Ishikawa (cell line): Measurements from ENCODE around the gene RAB11FIP4.

Experiments
- CEBPB ChIP-seq: IDR thresholded peaks from 2 replicates; pipeline ENCODE4 v1.6.1; 2012
- CREB1 ChIP-seq: IDR thresholded peaks from 2 replicates; pipeline ENCODE4 v1.6.1; 2012; ENCODE audit warnings: low read depth
- EGR1 ChIP-seq: IDR thresholded peaks from 2 replicates; pipeline ENCODE4 v1.6.1; 2012
- EP300 ChIP-seq: IDR thresholded peaks from 2 replicates; pipeline ENCODE4 v1.6.1; 2012; ENCODE audit warnings: borderline replicate concordance
- FOXM1 ChIP-seq: IDR thresholded peaks from 2 replicates; pipeline ENCODE4 v1.6.1; 2012; ENCODE audit warnings: low read depth, borderline replicate concordance
- NFIC ChIP-seq: IDR thresholded peaks from 2 replicates; pipeline ENCODE4 v1.6.1; 2012
- RAD21 ChIP-seq: IDR thresholded peaks from 2 replicates; pipeline ENCODE4 v1.6.1; 2012; ENCODE audit warnings: low read depth
- TAF1 ChIP-seq: IDR thresholded peaks from 2 replicates; pipeline ENCODE4 v1.6.1; 2012; ENCODE audit warnings: low read depth, mild to moderate bottlenecking
- TCF12 ChIP-seq: IDR thresholded peaks from 2 replicates; pipeline ENCODE4 v1.6.1; 2012; ENCODE audit warnings: low read depth
- TEAD4 ChIP-seq: IDR thresholded peaks from 2 replicates; pipeline ENCODE4 v1.6.1; 2012
- YY1 ChIP-seq: IDR thresholded peaks from 2 replicates; pipeline ENCODE4 v1.6.1; 2012; ENCODE audit warnings: low read depth
- ZBTB7A ChIP-seq: IDR thresholded peaks from 2 replicates; pipeline ENCODE4 v1.6.1; 2012; ENCODE audit warnings: low read depth
- TF ChIP-seq, protein P1 (sequence below): IDR thresholded peaks from 2 replicates; pipeline ENCODE4 v1.6.1; 2012
- TF ChIP-seq, protein P2 (sequence below): IDR thresholded peaks from 2 replicates; pipeline ENCODE4 v1.6.1; 2012; ENCODE audit warnings: low read depth, mild to moderate bottlenecking
- TF ChIP-seq, protein P3 (sequence below): IDR thresholded peaks from 2 replicates; pipeline ENCODE4 v1.6.1; 2012

RAB11FIP4 gene

DNA sequence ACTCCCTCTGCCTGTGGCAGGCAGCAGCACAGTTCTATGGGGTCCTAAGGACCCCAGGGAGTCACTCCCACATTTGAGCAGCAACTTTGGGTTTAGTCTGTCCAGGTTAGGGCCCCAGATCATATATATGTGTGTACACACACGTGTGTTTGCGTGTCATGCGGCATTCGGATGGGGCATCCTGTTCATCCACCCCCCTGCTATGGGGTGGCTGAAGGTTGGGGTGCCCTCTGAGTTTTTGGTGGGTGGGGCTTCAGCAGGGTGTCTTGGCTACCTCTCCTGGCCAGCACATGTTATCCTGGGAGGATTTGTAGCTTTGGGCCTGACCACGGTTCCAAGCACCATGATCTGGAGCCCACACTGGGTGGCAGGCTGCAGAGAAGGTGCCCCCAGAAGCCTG is 100.7 kb downstream of the RAB11FIP4 start:
- TF ChIP-seq, protein P1, sequence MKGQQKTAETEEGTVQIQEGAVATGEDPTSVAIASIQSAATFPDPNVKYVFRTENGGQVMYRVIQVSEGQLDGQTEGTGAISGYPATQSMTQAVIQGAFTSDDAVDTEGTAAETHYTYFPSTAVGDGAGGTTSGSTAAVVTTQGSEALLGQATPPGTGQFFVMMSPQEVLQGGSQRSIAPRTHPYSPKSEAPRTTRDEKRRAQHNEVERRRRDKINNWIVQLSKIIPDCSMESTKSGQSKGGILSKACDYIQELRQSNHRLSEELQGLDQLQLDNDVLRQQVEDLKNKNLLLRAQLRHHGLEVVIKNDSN = no peak
- no peak for TF ChIP-seq RAD21
- no peak for TF ChIP-seq EP300
- no peak for TF ChIP-seq FOXM1
- TF ChIP-seq TEAD4 = no peak
- no peak for TF ChIP-seq CREB1
- no peak for TF ChIP-seq YY1
- TF ChIP-seq TCF12 = no peak
- TF ChIP-seq, protein P2, sequence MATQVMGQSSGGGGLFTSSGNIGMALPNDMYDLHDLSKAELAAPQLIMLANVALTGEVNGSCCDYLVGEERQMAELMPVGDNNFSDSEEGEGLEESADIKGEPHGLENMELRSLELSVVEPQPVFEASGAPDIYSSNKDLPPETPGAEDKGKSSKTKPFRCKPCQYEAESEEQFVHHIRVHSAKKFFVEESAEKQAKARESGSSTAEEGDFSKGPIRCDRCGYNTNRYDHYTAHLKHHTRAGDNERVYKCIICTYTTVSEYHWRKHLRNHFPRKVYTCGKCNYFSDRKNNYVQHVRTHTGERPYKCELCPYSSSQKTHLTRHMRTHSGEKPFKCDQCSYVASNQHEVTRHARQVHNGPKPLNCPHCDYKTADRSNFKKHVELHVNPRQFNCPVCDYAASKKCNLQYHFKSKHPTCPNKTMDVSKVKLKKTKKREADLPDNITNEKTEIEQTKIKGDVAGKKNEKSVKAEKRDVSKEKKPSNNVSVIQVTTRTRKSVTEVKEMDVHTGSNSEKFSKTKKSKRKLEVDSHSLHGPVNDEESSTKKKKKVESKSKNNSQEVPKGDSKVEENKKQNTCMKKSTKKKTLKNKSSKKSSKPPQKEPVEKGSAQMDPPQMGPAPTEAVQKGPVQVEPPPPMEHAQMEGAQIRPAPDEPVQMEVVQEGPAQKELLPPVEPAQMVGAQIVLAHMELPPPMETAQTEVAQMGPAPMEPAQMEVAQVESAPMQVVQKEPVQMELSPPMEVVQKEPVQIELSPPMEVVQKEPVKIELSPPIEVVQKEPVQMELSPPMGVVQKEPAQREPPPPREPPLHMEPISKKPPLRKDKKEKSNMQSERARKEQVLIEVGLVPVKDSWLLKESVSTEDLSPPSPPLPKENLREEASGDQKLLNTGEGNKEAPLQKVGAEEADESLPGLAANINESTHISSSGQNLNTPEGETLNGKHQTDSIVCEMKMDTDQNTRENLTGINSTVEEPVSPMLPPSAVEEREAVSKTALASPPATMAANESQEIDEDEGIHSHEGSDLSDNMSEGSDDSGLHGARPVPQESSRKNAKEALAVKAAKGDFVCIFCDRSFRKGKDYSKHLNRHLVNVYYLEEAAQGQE = no peak
- no peak for TF ChIP-seq ZBTB7A
- TF ChIP-seq TAF1 = no peak
- TF ChIP-seq NFIC = no peak

DNA sequence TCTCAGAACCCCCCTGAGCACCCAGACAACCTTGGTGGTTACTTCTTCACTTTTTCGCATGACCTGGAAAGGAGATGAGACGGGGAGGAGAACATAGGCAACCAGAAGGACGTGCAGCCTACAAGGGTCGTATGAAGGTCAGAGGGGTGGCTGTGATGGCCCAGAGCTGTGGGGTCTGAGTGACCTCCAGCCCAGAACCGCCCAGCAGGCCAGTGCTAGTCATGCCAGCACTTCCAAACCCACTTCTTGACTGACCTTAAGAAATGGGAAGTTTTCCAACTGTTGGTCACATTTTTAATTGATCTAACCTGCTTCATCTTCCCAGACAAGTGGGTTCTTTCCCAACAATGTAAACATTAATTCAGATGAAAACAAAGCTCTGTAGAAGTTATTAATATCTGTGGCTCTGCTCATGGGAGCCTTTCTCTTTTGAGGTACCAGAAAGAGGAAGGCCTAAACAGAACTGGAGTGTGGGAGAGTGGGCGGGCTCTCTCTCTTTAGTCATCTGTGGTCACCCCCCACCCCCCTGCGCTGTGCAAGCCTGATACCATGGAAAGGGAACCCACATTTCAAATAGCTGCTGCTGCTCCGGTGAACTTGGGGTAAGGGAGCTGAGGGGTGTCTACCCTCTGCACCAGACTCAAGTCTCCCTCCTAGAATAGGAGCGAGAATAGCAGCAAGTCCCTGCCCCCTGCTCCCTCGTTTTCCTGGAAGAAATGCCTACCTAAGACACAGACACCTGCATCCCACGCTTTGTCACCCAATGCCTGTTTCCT is 101.6 kb downstream of the RAB11FIP4 start:
- TF ChIP-seq, protein P2 = no peak
- no peak for TF ChIP-seq YY1
- no peak for TF ChIP-seq EP300
- TF ChIP-seq RAD21 = no peak
- no peak for TF ChIP-seq NFIC
- no peak for TF ChIP-seq CREB1
- no peak for TF ChIP-seq TCF12
- TF ChIP-seq, protein P1 = no peak
- TF ChIP-seq FOXM1 = no peak
- TF ChIP-seq EGR1 = no peak
- no peak for TF ChIP-seq TEAD4
- no peak for TF ChIP-seq CEBPB
- TF ChIP-seq, protein P3, sequence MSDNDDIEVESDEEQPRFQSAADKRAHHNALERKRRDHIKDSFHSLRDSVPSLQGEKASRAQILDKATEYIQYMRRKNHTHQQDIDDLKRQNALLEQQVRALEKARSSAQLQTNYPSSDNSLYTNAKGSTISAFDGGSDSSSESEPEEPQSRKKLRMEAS = no peak
- TF ChIP-seq TAF1 = no peak
- TF ChIP-seq ZBTB7A = no peak

DNA sequence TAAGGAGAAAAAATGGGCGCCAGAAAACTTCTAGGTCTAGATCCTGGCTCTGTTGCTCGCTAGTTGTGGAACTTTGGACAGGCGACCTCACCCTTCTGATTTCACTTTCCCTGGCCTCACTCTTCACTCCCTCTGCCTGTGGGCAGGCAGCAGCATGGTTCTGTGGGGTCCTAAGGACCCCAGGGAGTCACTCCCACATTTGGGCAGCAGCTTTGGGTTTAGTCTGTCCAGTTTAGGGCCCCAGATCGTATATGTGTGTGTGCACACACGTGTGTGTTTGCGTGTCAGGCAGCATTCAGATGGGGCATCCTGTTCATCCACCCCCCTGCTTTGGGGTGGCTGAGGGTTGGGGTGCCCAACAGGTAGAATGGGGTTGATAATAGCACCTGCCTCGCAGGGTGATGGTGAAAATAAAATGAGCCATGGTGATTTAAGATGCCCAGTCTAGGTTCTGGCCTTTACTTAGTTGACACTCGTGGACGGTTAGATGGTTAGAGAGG is 102.2 kb downstream of the RAB11FIP4 start:
- TF ChIP-seq, protein P1 = no peak
- TF ChIP-seq RAD21 (no peak), TCF12 (no peak), NFIC (no peak), EGR1 (no peak), FOXM1 (no peak), CEBPB (no peak), YY1 (no peak), CREB1 (no peak), TEAD4 (no peak), TAF1 (no peak), ZBTB7A (no peak), EP300 (no peak)
- TF ChIP-seq, protein P2 = no peak
- TF ChIP-seq, protein P3 = no peak
